GM19238 (cell line): ENCODE results near the gene RELCH.
A peak's percentile ranks its signal among the peaks of the same experiment; 100 is the strongest.

Experiments
- DNase-seq: peaks from one replicate; pipeline ENCODE4 v3.0.0; 2011; ENCODE audit warnings: low spot score; ENCODE audit not compliant: insufficient read length

The RELCH gene

DNA sequence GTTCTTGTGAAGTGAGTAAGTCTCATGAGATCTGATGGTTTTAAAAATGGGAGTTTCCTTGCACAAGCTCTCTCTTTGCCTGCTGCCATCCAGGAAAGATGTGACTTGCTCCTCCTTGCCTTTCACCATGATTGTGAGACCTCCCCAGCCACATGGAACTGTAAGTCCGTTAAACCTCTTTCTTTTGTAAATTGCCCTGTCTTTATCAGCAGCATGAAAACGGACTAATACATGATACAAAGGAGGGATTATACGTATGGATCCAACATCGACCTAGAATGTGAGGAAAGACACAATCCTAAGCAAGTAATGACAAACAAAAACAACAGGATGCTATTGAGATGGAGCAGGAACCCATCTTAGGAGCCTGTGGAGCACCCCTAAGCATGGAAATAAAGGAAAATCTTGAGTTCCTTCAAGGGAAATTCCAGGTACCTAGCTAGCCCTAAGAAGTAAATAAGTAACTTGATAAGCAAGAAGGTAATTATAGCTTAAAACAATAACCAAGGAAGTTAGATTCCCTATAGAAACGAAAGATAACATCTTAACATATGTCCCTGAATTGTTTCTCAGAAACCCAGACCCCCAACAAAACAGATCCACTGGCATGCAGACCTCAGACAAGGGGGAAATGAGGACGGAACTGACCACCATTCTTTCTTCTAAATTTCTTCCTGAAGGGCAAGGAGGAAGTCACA, 136.6 kb downstream of the RELCH start:
- DNase-seq = no peak

DNA sequence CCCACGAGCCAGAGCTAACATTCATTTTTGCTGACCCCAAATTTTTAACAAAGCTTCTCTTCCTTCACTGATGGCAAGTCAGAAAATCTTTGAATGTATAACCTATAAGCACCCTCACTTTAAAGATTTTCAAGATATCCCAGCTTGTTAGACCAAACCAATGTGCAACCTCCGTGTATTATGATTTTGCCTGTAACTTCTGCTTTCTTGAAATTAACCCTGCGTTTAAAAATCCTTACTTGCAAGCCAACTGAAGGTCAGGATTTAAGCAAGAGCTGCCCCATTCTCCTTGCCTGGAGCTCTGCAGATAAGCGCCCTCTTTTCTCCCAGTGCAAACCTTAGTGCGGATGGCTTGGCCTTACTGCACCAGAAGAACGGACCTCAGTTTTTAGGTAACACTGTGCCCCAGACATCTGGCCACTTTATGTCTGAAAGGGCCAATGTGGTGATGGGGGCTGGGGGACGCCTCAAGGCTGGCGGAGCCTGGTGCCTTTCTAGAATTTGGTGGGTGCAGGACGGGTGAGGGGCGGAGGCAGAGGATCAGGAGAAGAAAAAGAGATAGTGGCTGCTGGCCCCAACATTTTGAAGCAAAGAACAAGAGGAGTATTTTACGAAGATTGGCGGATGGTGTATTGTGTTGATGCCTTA, 137.2 kb downstream of the RELCH start:
- no peak for DNase-seq

DNA sequence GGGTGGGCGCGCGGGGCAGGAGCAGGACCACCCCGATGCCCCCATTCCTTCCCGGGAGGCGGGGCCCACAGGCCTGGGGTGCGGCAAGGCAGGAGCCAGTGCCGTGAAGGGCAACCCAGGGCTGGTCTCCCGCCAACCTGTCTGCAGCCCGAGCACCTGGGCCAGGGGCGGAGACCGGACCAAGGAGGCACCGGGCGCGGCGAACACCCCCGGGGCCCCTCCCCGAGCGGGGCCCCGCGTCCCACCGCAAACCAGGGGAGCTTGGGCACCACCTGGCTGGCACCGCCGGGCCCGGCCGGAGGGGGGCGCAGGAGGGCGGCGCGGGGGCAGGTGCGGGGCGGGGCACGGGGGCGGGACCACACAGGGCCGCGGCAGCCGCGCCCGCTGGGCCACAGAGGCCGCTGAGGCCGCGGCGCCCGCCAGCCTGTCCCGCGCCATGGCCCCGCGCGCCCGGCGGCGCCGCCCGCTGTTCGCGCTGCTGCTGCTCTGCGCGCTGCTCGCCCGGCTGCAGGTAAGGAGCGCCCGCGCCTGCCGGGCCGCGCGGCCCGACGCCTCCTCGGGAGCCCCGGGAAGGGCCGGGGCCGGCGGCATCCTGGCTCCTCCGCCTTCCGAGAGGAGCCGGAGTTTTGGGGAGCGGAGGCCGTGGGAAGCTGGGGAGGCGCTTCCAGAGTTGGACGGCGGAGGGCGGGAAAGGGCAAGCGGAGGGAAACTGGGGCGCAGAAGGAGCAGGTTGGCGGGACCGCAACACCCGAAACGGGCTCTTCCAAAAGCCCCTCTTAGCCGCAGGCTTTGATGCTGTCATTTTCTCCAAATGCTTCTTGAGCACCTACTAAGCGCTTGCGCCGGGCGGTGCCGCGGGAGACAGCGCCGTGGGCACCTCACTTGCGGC, 138.1 kb downstream of the RELCH start, which contains the start of gene TNFRSF11A:
TNFRSF11A (plus strand) TSS at position 394 of the 889 bp plus-strand sequence; CDS start at position 437, 43 bp downstream.
- DNase-seq = peak; percentile 77

DNA sequence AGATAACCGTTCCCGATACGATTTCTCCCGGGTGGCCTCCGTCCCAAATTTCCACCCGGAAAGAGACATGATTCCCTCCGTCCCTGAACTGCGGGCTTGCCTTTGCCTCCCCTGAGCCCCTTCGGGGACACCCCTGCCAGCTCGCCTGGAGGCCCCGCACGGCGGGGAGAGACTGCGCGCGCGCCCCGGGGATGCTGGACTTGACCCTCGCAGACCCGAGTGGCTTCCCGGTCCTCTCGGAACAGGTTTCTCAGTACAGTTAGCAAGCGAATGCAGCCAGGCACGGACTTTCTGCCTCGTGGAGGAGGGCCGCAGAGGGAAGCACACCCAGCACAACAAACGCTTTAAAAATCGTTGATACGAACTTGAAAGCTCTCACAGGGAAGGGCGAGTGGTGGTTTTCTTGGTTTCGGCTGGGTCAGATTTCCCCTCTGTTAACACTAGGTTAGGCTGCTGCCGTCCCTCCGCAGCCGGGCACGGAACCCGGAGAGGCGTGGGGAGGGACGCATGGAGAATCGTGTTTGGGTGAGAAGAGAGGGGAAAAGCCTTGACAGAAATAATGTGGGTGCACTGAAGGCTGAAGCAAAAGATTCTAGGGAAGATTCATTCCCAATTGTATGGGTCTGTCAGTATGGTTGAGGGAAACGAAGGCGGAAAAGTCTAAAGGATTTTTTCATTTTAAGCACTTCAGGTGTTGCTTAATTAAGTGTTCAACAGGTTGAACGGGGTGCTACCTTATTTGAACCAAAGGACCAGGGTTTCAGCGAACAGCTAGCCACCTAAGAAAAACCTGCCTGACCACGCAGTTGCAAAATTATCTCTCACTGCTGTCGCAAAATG, 139.0 kb downstream of the RELCH start:
- DNase-seq = peak; percentile 30

GRCh38 chr18:62326646-62327348, 139.7 kb downstream of the RELCH start:
- DNase-seq = no peak

GRCh38 chr18:62327977-62328376, 140.9 kb downstream of the RELCH start:
- no peak for DNase-seq

- no peak for DNase-seq
Observed at GRCh38 chr18:62328586-62329525, 141.8 kb downstream of the RELCH start.

GRCh38 chr18:62329691-62330454, 142.8 kb downstream of the RELCH start:
- DNase-seq = no peak

- no peak for DNase-seq
Observed at GRCh38 chr18:62330650-62331049, 143.6 kb downstream of the RELCH start.

- DNase-seq = no peak
Observed at GRCh38 chr18:62331581-62332356, 144.7 kb downstream of the RELCH start.

DNA sequence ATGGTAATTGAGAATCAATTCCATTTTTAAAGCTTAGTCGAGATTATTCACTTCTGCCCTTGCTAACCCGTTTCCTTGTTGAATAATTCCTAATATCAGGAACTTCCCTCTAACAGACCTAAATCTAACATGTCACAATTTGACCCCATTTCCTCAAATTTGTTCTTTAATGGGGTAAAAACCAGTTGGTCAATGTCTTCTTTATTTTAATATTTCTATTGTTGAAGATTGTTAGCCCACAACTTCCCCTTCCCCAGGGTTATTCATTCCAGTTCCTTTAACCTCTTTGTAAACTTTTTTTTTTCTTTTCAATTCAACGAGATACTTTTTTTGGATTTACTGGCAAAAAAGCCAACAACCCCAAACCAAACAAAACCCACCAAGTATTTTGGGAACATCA, 145.4 kb downstream of the RELCH start:
- DNase-seq = no peak

GRCh38 chr18:62332964-62333695, 146.1 kb downstream of the RELCH start:
- no peak for DNase-seq

GRCh38 chr18:62334120-62334519, 147.1 kb downstream of the RELCH start:
- no peak for DNase-seq

DNA sequence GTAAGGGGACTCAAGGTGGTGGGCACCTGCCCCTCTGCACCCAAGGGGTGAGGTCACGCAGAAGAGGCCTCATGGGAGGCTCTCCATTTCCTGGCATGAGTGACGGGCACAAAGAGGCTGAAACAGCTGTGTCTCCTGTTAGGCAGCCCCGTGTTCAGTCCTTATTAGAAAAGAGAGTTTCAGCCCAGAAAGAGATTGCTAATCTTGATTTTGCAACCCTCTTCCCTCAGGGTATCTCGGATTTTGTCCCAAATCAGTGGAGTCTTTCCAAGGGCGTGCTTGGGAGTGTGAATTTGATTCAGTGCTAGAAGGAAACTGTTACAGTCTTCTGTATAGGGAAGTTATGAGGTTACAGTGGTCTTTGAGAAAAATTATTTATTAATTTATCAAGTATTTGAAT, 148.4 kb downstream of the RELCH start:
- DNase-seq = no peak

DNA sequence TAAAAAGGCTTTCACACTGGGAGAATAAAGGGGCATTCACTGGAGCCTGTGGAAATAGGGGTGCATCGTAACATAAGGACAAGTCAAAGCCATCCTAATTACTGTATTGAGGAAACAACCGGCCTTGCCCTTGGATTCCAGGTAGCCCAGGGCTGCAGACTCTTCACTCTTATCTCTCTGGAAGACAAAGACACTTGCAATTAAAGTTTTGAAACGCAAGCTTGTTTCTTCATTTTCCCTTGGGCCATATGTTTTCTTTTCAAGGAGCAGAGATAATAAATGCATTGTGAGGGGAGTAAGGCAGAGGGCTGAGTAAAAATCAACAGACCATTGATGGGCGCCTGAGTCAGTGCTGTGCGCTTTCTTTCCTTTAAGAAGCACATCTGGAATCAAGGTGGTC, 149.6 kb downstream of the RELCH start:
- no peak for DNase-seq

DNA sequence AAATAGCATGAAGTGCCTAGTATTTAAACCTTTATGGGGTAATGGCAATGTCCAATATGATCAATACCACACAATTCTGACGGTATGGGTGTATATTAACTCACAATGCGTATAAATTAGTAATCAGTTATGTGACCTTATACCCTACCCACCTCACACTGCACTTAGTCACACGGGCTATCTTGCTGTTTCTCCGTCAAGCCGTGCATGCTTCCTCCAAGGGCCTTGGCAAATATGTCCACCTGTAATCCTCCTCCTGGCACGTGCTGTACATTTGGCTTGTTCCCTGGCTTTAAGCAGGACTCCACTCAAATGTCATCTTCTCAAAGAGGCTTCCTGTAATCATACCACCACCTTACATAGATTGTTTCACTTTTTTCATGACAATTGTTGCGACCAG, 150.3 kb downstream of the RELCH start:
- DNase-seq = no peak

DNA sequence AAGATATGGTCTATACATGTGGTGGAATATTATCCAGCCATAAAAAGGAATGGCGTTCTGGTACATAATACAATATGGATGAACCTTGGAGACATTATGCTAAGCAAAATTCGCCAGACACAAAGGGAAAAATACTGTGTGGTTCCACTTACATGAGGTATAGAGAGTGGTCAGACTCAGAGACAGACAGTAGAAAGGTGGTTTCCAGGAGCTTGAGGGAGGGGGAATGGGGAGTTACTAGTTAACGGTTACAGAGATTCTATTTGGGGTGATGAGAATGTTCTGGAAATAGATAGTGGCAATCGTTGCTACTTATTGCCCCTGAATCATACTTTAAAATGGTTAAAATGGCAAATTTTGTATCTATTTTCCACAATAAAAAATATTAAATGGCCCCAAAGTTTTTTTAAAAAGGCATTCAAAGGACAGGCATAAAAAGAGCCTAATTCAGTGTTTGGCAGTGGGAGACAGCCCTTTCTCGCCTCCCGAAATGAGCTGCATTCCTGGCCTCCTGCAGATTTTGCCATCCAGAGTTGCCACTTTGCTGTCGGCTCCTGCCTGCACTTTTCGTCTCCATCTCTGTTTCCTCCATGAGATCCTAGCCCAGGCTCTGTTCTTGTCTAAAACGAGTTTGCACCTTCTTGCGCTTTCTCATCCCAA, 151.5 kb downstream of the RELCH start:
- no peak for DNase-seq
